IPS-18c (cell line): ENCODE measurements around the gene SOCS4.
"Not testable (repeated sequence)": the region's sequence is repeated elsewhere in the genome, so short reads cannot be mapped to it uniquely, and the experiment has no call there.

Experiments used
- H3K4me3 ChIP-seq: 2 replicates; pipeline ENCODE4 v1.7.0; 2013; ENCODE audit warnings: low read depth, mild to moderate bottlenecking, low read length, moderate library complexity; ENCODE audit not compliant: insufficient read depth
- H3K9me3 ChIP-seq: one replicate; pipeline ENCODE4 v1.6.1; 2013; ENCODE audit warnings: mild to moderate bottlenecking, low read length, moderate library complexity; ENCODE audit not compliant: control insufficient read depth, insufficient read depth

The SOCS4 gene

DNA sequence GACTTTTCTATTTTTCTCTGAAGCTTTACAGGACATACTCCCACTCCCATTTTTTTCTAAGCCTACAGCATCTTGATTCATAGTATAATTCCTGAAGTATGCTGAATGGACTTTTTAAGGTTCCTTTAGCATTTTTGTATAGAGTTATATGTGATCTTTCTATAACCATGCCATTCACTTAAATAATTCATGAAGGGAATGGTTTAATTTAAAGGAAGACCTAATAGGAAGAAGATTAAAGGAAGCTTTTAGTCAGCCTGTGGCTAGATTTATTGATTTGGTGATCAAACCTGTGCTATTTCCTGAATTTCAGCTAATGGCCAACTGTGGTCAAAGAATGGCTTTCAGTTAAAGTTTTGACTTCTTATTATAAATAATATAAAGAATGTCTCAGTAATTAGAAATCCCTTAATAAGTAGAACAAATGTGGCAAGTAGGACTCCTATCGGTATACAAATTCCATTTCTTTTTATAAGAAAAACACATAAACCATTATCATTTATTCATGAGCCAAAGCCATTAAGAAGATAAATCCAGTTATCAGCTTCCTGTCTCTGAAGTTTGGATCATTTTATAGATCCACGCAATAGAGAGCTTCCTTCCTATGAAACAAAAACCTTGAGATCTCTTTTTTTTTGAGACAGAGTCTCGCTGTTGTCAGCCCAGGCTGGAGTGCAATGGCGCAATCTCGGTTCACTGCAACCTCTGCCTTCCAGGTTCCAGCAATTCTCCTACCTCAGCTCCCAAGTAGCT, 20.4 kb downstream of the SOCS4 start:
- Histone ChIP-seq H3K9me3 (no peaks in the 10 kb centered on the region), H3K4me3 (no peak overlapping the region)

DNA sequence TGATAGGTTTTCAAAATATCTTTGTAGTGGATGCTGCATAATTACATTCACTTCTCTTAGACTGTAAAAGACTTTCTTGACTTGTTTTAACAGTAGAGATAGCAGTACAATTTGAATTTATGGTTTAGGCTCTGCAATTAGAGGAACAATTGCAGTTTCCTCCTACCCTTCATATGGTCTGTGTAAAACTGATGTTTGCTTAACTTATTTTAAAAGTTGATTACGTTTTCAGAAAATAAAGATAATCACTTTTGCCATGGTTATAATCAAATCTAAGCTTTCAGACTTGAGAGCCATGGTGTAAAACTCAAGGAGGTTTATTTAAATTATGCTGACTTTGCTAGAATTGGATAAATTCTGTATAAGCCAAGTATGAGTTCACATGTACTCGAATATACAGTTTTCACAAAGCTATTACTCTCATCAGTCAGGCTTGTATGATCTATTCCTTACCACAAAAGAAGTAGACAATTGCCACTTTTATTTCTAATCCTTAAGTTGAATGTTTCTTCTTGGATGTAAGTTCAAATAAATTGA, 21.9 kb downstream of the SOCS4 start:
- no peak overlapping the region for H3K4me3 ChIP-seq
- no peaks in the 10 kb centered on the region for H3K9me3 ChIP-seq

DNA sequence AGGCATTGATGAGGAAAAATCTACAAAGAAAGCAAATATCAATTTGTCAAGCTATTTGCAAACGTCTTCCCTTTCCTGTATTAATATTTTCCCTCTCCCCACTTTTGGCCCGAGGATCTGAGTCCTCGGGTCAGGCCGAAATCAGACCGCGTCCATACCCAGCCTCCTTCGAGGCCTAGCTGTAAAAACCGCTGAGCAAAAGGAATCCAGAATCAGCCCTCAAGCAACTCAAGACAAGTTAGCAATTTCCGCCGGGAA, 24.1 kb downstream of the SOCS4 start:
- Histone ChIP-seq H3K4me3 (peak overlapping the region; percentile 94; the same call in 1 of the 2 replicates), H3K9me3 (no peaks in the 10 kb centered on the region)

DNA sequence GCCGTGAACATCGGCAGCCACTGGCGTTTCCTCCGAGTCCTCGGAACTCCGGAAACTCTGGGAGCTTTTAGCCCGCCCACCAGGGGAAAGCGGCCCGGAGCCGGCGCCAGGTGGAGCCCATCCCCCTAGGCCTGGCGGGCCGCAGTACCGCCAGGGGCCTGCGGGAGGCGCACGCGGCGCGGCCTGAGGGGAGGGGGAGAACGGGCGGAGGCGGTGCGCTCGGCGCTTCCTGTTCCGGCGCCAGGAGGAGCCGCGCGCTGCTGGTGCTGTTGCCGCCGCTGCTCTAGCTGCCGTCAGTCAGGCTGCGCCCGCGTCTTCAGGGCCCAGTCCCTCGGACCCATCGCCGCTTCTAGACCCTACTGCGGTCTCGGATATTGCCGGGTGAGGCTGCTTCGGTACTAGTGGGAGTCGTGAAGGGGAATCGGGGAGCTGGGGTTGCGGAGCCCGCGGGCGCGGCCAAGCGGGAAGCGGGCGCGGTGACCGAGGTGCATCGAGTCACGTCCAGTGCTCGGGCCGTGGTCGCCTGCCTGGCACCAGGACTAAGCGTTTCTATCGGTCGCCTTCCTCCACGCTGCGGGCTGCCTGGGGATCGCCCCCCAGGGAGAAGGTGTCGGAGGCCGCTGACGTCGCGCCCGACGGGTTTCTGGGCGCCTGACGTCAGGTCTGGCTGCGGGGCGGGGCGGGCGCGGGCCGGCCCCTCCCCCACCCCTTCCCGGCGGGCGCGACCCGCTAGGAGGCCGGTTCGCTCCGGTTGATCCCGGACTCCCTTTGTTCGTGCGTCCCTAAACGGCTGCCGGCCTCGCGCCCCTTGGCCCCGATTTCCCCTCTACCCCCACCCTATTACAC, 24.6 kb downstream of the SOCS4 start, which contains the start of gene MAPK1IP1L:
Gene MAPK1IP1L (plus strand): TSS at position 225 of the 846 bp plus-strand sequence. CDS start 10,037 bp downstream, outside the sequence.
- Histone ChIP-seq H3K9me3 (no peaks in the 10 kb centered on the region), H3K4me3 (peak within 1 kb of the TSS; percentile 94)

DNA sequence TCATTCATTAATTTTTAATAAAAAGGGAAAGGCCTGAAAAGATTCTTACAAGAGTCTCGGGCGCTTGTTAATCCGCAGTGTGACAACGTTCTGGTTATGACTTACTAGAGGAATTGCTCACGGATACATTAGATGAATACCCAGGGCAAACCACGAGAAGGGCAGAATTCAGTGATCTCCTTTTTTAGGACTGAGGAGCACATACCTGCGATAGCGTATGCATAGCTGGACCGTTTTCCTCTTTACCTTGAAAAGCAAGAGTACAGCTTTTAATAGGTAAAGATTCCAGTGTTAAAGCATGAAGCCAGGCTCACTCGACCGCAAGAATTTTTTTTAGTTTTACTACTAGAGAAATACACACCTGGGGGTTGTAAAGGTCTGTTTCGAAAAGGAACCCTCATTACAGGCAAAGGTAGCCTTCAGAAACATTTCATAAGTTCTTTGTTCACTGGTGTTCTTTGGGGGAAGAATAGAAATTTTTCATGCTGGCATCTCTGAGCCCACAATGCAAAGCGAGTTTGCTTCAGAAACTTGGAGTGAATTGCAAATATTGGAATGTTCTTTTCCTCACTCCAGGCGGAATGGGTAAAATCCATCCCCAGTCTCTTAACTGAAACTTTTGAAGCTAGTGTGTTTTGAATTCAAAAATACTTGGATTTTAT, 25.4 kb downstream of the SOCS4 start:
- H3K9me3 ChIP-seq: no peaks in the 10 kb centered on the region
- H3K4me3 ChIP-seq: peak overlapping the region; percentile 94

DNA sequence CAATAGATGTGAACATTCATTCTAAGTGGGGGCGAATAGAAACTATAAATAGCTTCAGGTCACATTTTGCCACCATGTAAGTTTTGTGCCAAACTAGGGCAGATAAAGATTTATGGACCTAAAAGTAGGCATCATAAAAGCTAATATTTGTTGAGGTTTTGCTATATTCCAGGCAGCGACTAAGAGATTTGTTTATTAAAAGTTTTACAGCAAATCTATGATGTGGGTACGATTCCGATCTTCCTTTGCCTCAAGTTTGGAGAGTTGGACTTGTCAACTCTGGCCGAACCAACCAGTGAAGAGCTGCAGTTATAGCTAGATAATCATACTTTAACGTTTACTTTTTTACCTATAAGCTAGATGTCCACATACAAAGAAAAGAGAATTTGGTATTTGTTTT, 26.0 kb downstream of the SOCS4 start:
- Histone ChIP-seq H3K4me3 (peak overlapping the region; percentile 94; the same call in 1 of the 2 replicates), H3K9me3 (no peaks in the 10 kb centered on the region)

DNA sequence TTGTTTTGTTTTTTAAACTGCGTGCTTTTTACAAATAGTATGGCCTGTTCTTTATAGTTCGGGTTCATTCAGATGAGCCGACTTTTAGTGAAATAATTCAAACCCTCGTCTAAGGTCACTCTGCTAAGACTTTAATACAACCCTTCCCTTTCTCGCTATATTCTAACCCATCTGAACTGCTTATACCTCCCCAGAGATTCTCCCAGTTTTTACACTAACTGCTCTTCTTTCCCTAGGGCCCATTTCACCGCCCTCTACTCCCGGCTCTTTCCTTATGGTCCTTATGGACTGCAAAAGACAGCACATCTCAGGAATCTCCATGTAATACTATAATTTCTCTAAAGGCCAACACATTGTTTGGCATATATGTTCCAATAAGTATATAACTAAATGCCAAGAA, 26.5 kb downstream of the SOCS4 start:
- Histone ChIP-seq H3K4me3 (no peak overlapping the region; the same call in 1 of the 2 replicates), H3K9me3 (no peaks in the 10 kb centered on the region)

DNA sequence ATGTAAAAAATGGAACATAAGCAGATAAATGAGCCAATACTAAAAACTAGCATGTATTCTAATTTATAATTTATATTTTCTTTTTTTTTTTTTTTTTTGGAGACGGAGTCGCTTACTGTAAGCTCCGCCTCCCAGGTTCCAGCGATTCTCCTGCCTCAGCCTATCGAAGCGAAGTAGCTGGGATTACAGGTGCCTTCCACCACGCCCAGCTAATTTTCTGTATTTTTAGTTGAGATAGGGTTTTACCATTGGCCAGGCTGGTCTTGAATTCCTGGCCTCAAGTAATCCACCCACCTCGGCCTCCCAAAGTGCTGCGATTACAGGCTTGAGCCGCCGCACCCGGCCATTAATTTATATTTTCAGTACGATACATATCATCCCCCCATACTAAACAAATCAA, 27.1 kb downstream of the SOCS4 start:
- no peak overlapping the region for H3K4me3 ChIP-seq
- no peaks in the 10 kb centered on the region for H3K9me3 ChIP-seq

DNA sequence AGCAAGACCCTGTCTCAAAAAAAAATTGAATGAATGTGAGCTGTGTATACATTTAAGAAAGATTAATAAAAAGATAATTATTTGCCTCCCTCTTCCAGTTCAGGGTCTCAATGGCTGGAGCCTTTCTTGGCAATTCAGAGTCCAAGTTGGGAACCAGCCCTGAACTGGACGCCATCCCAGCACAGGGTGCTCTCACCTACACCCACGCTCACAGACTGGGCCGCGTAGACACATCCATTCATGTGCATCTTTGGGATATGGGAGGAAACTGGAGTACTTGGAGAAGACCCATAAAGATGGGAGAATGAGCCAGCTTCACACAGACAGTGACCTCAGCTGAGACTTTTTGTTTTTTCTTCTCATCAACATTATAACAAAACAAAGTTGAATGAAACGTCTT, 30.9 kb downstream of the SOCS4 start:
- Histone ChIP-seq H3K9me3 (no peaks in the 10 kb centered on the region), H3K4me3 (no peak overlapping the region)

DNA sequence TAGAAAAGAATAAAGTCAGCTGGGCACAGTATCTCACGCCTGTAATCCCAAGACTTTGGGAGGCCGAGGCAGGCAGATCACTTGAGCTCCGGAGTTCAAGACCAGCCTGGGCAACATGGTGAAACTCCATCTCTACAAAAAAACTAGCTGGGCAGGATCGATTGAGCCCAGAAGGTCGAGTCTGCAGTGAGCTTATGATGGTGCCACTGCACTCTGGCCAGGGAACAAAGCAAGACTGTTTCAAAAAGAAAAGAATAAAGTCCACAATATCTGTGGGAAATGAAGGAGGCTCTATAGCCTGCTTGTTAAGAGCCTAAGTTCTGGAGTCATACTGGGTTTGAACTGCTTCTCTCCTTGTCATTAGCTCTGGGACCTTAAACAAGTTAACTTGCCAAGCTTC, 32.3 kb downstream of the SOCS4 start:
- no peak overlapping the region for H3K4me3 ChIP-seq
- no peaks in the 10 kb centered on the region for H3K9me3 ChIP-seq

DNA sequence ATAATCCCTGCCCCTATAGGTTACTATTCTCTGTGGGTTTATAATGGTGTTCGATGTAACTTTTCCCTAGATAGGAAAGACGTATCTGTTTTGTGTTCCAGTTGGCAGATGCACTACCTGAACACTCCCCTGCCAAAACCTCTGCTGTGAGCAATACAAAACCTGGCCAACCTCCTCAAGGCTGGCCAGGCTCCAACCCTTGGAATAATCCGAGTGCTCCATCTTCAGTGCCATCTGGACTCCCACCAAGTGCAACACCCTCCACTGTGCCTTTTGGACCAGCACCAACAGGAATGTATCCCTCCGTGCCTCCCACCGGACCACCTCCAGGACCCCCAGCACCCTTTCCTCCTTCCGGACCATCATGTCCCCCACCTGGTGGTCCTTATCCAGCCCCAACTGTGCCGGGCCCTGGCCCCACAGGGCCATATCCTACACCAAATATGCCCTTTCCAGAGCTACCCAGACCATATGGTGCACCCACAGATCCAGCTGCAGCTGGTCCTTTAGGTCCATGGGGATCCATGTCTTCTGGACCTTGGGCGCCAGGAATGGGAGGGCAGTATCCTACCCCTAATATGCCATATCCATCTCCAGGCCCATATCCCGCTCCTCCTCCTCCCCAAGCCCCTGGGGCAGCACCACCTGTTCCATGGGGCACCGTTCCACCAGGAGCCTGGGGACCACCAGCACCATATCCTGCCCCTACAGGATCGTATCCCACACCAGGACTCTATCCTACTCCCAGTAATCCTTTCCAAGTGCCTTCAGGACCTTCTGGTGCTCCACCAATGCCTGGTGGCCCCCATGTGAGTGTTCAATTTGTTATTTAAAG, 35.7 kb downstream of the SOCS4 start:
- no peaks in the 10 kb centered on the region for H3K9me3 ChIP-seq

DNA sequence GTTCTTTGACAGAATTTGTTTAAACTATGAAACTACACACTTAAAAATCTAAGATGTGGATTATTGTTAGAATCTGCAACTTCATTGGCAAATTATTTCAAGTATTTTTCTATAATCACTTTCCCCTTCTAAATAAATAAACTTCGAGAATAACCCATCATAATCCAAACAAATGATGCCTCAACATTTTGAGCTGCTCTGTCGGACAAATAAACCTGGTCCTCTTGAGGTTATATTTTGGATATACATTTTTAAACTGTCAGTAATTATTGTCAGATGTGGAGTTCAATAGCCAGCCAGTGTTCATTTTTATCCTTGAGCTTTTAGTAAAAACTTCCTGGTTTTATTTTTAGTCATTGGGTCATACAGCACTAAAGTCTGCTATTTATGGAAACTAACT, 37.9 kb downstream of the SOCS4 start:
- H3K4me3 ChIP-seq, H3K9me3 ChIP-seq: not testable (repeated sequence)

More for the DNA sequence above, 35.7 kb downstream of the SOCS4 start:
- no peak overlapping the region for H3K4me3 ChIP-seq

DNA sequence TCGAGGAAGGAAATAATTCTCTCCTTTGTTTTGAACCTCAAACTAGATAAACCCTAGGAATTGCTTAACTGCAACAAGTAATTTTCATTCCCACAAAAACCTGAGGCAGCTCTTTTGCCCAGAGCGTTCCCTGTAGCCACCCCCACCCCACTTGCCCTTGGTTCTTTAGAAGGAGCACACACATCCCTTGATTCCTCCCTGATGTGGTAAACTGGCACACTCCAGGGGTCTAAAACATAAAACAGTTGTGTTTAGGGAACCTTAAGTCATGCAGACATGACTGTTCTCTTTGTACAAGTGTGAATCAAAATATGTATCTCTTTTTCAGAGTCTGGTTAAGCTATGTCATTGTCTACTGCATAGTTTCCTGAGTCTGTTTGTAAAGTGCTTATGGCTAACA, 38.4 kb downstream of the SOCS4 start:
- Histone ChIP-seq H3K4me3 (no peak overlapping the region), H3K9me3 (no peaks in the 10 kb centered on the region)

DNA sequence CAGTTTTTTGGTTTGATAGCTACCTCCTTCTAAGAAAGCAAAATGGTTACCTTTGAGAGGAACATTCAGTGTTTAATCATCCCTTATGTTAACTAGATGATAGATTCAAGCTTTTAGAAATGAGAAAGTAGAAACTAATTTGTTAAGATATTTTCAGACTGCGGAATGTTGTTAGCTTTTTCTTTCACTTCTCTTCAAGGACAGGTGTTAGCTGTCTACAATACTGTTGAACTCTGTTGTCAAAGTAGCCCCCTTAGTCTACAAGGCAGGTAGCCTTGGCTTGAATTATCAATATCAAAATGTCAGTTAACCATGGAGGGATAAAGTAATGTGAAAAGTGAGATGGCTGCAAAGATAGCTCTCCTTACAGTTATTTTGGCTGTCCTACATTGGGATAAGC, 39.2 kb downstream of the SOCS4 start:
- Histone ChIP-seq H3K4me3 (no peak overlapping the region), H3K9me3 (no peaks in the 10 kb centered on the region)

DNA sequence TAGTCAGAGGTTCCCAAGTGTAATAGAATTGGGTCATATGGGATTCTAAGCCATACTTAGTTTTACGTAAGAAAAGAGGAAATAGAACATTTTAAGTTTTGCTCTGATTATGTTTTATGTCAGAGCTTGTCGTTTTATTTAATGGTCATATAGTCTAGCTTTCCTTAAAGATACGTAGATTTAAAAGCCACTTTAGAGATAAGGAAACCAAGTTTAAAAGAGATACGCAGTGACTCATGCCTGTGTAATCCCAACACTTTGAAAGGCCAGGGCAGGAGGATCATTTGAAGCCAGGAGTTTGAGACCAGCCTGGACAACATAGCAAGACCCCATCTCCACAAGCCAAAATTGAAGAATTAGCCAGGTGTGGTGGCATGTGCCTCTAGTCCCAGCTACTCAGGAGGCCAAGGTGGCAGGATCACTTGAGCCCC, 44.0 kb downstream of the SOCS4 start:
- no peaks in the 10 kb centered on the region for H3K9me3 ChIP-seq
- no peak overlapping the region for H3K4me3 ChIP-seq

DNA sequence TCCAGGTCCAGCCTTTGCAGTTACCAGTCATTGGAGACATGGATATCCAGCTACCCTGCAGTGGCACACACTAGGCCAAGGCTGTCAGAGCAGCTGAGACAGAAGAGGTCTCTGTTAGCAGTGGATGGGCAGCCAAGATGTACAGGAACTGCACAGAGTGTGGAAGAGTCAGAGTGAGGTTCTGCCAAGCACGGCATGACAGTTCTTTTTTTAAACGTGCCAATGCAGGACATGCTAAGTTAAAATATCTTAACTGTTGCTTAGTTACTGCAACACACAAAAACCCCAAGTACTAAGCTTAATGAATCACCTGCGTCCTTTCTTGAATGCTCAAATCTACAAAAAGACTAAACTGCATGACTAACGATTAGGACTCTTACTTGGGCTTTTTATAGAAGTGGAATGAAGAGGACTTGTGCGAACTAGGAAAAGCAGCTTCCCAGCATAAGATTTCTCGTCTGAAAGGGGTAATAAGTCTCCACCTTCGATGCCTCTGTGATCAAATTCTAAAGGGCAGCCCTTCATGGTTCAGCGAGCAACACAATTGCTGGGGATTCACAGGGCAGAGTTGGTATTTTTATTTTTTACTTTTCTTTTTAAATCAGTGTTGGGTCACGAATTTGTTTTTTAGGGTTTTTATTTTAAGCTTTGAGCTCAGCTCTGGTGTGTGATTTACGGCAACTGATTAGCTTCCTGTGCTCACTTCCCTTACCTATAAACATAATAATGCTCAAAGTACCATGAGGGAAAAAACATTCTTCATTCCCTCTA, 45.0 kb downstream of the SOCS4 start:
- Histone ChIP-seq H3K4me3 (no peak overlapping the region), H3K9me3 (no peaks in the 10 kb centered on the region)
